Ishikawa (cell line): Measurements from ENCODE around the gene IFNL4.

Experiments
- CEBPB ChIP-seq: IDR thresholded peaks from 2 replicates; pipeline ENCODE4 v1.6.1; 2012
- CREB1 ChIP-seq: IDR thresholded peaks from 2 replicates; pipeline ENCODE4 v1.6.1; 2012; ENCODE audit warnings: low read depth
- EGR1 ChIP-seq: IDR thresholded peaks from 2 replicates; pipeline ENCODE4 v1.6.1; 2012
- EP300 ChIP-seq: IDR thresholded peaks from 2 replicates; pipeline ENCODE4 v1.6.1; 2012; ENCODE audit warnings: borderline replicate concordance
- NFIC ChIP-seq: IDR thresholded peaks from 2 replicates; pipeline ENCODE4 v1.6.1; 2012
- RAD21 ChIP-seq: IDR thresholded peaks from 2 replicates; pipeline ENCODE4 v1.6.1; 2012; ENCODE audit warnings: low read depth
- REST ChIP-seq: IDR thresholded peaks from 2 replicates; pipeline ENCODE4 v1.6.1; 2012; ENCODE audit warnings: low read depth, mild to moderate bottlenecking
- TCF12 ChIP-seq: IDR thresholded peaks from 2 replicates; pipeline ENCODE4 v1.6.1; 2012; ENCODE audit warnings: low read depth
- TEAD4 ChIP-seq: IDR thresholded peaks from 2 replicates; pipeline ENCODE4 v1.6.1; 2012
- YY1 ChIP-seq: IDR thresholded peaks from 2 replicates; pipeline ENCODE4 v1.6.1; 2012; ENCODE audit warnings: low read depth
- TF ChIP-seq, protein P1 (sequence below): IDR thresholded peaks from 2 replicates; pipeline ENCODE4 v1.6.1; 2012
- TF ChIP-seq, protein P2 (sequence below): IDR thresholded peaks from 2 replicates; pipeline ENCODE4 v1.6.1; 2012

GRCh38 chr19:39240421-39240820, 8.2 kb downstream of the IFNL4 start:
- TF ChIP-seq, protein P1, sequence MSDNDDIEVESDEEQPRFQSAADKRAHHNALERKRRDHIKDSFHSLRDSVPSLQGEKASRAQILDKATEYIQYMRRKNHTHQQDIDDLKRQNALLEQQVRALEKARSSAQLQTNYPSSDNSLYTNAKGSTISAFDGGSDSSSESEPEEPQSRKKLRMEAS, result no peak
- TF ChIP-seq REST (no peak), TCF12 (no peak), CREB1 (no peak), EGR1 (no peak), YY1 (no peak), TEAD4 (no peak), EP300 (no peak), RAD21 (no peak), NFIC (no peak), CEBPB (no peak)
- TF ChIP-seq, protein P2, sequence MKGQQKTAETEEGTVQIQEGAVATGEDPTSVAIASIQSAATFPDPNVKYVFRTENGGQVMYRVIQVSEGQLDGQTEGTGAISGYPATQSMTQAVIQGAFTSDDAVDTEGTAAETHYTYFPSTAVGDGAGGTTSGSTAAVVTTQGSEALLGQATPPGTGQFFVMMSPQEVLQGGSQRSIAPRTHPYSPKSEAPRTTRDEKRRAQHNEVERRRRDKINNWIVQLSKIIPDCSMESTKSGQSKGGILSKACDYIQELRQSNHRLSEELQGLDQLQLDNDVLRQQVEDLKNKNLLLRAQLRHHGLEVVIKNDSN, result no peak
